ENCODE measurements around the gene LUZP1.

The LUZP1 gene

DNA sequence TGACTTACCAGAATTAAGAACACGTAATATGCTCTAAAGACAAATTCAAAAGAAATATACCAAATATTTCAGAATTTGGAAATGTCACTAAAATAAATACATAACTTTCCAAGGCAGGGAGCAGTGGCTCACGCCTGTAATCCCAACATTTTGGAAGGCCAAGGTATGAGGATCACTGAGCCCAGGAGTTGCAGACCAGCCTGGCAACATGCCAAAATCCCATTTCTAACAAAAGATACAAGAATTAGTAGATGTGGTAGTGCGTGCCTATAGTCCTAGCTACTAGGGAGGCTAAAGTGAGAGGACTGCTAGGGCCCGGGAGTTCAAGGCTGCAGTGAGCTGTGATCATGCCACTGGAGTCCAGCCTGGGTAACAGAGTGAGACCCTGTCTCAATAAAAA, 11.7 kb downstream of the LUZP1 start:
- no peak for FAIRE-seq

GRCh38 chr1:23152966-23153684, 15.5 kb downstream of the LUZP1 start:
- no peak for FAIRE-seq
- DNase-seq (ENCODE audit: low spot score): no peak

More for the DNA sequence above, 11.7 kb downstream of the LUZP1 start:
- no peak for DNase-seq (ENCODE audit: low spot score)

DNA sequence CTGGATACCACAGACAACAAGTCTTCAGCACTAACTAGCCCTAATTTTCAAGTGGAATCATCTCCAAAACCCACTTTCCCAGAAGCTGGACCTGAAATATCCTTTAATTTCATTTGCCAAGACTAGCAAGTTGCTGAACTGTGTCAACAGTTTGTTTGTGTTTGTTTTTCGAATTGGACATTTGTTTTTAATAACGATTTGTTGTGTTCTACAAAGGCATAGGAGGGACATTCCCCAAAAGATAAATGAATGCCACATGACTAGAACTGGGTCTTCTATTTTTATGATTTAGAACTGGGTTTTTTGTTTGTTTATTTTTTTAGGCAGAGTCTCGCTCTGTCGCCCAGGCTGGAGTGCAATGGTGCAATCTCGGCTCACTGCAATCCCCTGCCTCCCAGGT, 17.9 kb downstream of the LUZP1 start:
- DNase-seq (ENCODE audit: low spot score) (no peak), FAIRE-seq (no peak)

DNA sequence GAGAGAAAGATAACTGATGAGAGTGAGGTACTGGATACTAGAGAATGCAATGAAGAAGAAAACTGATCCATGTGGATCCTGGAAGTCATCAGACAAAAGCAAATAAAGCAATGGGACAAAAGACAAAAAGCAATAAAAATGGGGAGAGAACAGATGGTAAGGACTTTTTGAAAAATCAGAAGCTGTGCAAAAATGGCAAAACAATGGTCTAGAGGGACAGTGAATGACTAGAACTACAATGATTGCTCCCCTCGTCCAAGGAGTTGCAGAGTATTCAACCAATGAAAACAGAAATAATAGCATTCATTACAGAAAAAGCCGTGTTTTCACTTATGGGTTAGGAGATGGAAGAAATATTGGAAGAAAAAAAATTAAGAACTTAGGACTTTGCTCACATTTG, 18.5 kb downstream of the LUZP1 start:
- DNase-seq (ENCODE audit: low spot score): no peak
- FAIRE-seq: no peak

GRCh38 chr1:23149114-23149513, 19.5 kb downstream of the LUZP1 start:
- DNase-seq (ENCODE audit: low spot score): peak; percentile 59
- peak; percentile 84 for FAIRE-seq

DNA sequence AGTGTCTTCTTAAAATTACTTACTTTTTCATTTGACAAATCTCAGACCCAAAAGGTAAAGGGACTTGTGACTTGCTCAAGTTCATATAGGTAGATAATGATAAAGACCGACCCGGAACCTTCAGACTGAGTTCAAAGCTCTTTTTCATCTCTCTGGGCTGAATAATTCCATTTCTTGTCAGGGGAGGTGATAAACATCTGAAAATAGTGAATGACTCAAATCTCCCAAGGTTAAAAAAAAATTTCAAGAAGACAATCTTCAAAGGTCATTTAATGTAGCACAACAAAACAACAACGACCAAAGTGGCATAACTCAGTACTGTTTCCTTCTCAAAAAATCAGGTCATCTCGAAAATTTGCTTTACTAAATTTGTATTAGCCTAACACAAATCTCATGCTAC, 20.6 kb downstream of the LUZP1 start:
- DNase-seq (ENCODE audit: low spot score): no peak
- no peak for FAIRE-seq

DNA sequence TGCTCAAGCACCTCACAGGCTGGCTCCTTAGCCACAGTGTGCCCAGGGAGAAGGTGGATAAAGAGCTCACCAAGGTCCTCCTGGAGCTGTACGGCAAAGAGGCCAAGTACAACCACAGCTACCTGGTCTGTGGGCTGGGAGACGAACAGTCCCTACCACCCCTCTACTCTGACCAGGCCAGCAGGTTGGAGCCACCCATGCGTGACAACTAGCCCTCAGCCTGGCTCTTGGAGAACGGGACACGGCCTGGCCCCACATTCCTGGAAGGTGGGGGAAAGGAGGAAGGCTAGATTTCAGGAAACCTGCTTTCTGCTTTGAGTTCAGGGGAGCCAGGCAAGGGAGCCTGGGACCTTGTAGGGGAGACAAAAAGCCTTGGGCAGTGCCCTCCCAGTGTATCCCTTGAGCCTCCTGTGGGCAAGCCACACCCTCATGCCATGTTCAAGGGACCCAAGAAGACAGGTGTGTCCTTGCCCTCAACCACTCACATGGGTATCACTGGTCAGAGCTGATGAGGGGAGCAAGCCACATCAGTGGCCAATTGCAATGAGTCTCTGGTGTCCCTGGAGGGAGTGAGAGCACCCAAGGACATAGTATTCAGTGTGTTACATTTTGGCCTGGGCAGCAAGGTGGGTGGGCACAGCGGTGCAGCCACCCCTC, 27.6 kb downstream of the LUZP1 start:
- DNase-seq (ENCODE audit: low spot score): no peak
- no peak for FAIRE-seq

- no peak for DNase-seq (ENCODE audit: low spot score)
- FAIRE-seq: no peak
Observed at GRCh38 chr1:23135268-23135667, 33.4 kb downstream of the LUZP1 start.

- no peak for FAIRE-seq
- no peak for DNase-seq (ENCODE audit: low spot score)
Observed at GRCh38 chr1:23134055-23134454, 34.6 kb downstream of the LUZP1 start.

GRCh38 chr1:23133587-23133986, 35.1 kb downstream of the LUZP1 start:
- FAIRE-seq (no peak), DNase-seq (ENCODE audit: low spot score) (no peak)

DNA sequence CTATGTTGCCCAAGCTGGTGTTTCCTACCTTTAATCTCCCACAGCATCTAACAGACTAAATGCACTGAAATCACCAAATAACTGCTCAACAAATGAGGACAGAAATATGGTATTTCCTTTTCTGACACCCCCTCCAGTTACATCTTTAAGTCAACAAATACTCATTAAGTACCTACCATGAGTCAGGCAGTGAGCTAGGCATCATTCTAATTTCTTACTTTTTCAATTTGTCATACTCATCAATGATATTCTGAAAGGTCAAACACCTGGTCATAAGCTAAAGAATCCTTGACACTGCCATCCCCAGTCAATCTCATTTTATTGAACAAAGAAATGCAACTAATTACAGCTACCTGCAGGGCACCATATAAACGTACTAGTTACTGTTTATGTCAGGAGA, 36.6 kb downstream of the LUZP1 start:
- DNase-seq (ENCODE audit: low spot score) (no peak), FAIRE-seq (no peak)

DNA sequence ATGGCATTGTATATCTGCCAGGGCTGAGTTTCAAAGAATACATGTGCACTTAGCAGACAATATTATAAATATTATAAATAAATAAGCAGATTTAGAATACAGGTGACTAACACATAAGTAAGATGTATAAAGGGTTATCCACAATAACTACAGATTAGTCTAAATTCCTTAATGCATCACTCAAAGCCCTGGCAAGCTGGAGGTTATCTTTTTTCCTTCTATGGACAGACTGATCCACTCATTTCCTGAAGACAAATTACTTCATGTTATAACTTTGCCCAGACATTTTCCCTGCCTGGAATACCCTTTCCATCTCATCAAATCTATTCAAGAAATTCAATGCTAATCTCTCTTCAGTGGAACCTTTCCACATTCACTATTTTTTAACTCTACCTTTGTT, 38.8 kb downstream of the LUZP1 start:
- FAIRE-seq (no peak), DNase-seq (ENCODE audit: low spot score) (peak; percentile 26)

- DNase-seq (ENCODE audit: low spot score): no peak
- no peak for FAIRE-seq
Observed at GRCh38 chr1:23126801-23127200, 41.9 kb downstream of the LUZP1 start.

DNA sequence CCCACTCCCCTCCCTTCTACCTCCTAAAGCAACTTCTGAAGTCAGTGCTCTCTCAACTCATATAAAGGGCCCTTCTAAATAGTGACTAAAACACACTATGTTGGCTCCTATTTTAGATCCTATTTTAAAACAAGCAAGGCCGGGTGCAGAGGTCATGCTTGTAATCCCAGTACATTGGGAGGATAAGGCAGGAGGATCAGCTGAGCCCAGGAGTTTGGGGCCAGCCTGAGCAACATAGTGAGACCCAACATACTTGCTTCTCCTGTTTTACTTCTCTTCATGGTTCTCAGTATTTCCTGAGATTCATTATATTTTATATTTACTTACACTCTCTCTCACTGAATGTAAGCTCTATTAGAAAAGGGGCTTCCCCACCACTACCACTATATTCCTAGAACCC, 42.5 kb downstream of the LUZP1 start:
- FAIRE-seq (no peak), DNase-seq (ENCODE audit: low spot score) (no peak)

DNA sequence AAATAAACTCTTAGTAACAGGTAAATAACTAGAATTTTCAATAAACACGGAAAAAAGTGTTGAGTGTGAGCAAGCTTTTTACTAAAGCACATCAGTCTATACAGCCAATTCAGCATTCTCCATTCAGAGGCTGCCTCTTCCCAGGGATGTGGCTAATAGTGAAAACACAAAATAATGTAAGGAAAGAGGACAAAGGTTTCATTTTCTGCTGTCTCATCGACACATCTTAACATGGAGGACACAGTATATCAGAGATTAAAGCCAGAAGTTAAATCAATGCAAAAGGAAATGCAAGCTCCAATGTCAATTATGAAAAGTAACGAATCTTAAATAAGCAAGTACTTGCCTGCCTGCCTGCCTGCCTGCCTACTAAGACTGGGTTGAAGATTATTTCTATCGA, 43.2 kb downstream of the LUZP1 start:
- DNase-seq (ENCODE audit: low spot score) (no peak), FAIRE-seq (no peak)

DNA sequence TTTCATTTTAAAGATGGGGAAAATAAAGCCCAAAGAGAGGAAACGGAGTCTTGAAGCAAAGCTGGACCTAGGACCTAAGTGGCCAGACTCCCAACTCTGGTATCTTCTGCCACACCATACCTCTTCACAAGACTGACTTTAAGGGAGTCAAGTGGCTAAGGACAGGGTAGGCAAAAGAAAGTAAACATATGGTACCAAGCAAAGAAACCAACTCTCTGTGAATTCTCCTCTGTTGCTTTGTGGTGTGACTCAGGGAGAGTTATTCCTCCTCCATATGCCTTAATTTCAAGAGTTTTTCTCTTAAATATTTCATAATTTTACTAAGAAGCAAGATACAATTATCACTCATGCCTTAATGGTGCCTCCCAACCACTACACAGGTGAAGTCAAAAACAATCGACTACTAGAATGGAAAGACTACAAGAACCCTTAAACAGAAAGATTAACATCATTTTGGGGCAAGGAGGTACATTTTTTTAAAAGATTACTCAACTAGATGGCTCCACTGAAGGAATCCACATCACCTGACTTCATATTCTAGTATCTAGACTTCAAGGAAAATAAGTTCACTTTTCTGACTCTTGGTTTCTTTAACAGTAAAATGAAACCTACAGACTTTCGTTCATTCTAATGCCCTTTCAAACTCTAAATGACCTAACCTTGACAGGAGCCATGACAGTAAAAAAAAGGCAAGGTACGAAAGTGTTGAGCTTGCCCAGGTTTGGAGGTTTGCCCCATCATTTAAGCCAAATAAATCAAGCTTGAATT, 44.2 kb downstream of the LUZP1 start:
- DNase-seq (ENCODE audit: low spot score): no peak
- no peak for FAIRE-seq

DNA sequence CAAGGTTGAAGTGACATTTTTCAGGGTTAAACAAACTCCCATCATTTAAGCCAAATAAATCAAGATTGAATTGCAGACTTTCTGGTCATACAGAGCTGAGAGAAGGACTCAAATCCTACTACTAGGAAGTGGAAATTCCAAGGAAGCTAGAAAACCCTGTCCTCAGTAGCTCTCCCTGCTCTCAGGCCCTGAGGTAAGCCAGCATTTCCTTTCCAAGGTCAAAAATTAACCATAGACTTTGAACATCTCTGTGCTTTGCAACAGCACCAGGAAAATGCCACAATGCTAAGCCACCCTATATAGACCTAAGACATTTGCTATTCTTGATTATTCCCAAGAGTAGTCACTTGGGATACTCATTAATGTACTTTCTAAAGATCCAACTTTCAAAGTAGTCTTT, 45.1 kb downstream of the LUZP1 start:
- peak; percentile 88 for FAIRE-seq

DNA sequence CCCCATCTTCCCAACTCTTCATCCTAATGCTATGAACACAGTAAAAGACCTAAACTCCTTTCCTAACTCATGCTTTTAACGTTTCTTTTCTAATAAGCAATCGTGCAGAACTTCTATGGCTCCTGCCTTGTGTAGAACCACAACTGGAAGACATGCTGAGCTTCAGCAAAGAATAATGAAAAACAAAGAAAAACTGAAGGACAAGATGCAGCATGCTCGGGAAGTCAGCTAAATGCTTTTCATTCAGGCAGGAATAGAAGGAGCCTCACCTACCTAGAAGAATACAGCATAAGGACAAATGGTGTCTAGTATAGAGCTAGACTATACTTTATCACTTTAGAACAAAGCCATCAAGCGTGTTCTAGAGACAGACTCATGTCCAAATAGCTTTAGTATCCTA, 45.9 kb downstream of the LUZP1 start:
- DNase-seq (ENCODE audit: low spot score): no peak
- FAIRE-seq: no peak

More for the DNA sequence above, 45.1 kb downstream of the LUZP1 start:
- DNase-seq (ENCODE audit: low spot score): peak; percentile 37

GRCh38 chr1:23122023-23122748, 46.5 kb downstream of the LUZP1 start:
- DNase-seq (ENCODE audit: low spot score) (no peak), FAIRE-seq (no peak)

GRCh38 chr1:23120383-23120782, 48.3 kb downstream of the LUZP1 start:
- FAIRE-seq: no peak

DNA sequence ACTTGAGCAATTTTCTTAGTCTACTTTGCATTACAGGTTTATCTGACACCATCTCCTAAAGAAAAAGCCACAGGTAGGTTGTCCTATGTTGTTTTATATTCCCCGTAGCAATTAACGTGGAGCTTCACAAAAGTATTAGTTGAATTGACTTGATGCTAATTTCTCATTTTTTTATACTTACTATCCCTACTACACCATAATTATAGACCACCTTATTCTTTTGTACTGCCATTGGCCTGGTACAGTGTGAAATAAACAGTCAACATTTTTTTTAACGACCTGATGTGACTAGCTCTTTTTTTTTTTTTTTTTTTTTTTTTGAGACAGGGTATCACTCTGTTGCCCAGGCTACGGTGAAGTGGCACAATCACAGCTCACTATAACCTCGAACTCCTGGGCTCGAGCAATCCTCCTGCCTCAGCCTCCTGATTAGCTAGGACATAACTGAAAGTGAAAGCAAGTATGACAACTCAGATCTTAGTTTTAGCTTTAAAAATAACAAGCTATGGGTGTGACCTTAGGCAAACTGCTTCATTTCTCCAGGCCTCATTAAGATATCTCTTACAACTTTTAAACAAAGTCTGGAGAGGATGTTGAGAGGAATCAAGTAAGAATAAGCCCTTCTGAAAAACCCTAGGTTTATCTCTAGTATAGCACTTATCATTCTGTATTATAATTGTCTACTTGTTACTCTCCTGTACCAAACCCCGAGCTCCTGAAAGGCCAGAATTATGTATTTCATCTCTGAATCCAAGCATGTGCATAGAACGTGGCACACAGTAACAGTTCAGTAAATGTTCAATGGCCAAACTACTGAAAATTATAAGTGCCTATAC, 49.5 kb downstream of the LUZP1 start:
- no peak for FAIRE-seq
- peak; percentile 43 for DNase-seq (ENCODE audit: low spot score)

More at GRCh38 chr1:23120383-23120782, 48.3 kb downstream of the LUZP1 start:
- DNase-seq (ENCODE audit: low spot score): no peak
